Liver (tissue), 9 donors: Measurements from ENCODE around the gene HOXD1. TPM values are rescaled to one million over a fixed set of nuclear protein-coding genes. Genes with fewer than 3 reads are reported as not detected.

Experiments
- DNase-seq: peaks from one replicate; pipeline ENCODE4 v3.0.0-alpha.2; 2017; ENCODE audit warnings: low spot score
- H3K27ac ChIP-seq, 2 donors: one replicate each; pipeline ENCODE4 v1.7.0; 2013; ENCODE audit warnings: inconsistent platforms in 2 of 2, low read length in 2 of 2, control low read depth in 1 of 2, low read depth in 1 of 2, mild to moderate bottlenecking in 1 of 2
- H3K27me3 ChIP-seq, 4 donors: one replicate each; pipeline versions ENCODE4 v1.6.1 to v1.7.0; 2013; ENCODE audit warnings: low read length in 3 of 4, inconsistent platforms in 1 of 4, mild to moderate bottlenecking in 1 of 4, moderate library complexity in 1 of 4; ENCODE audit not compliant: control insufficient read depth in 4 of 4, insufficient read depth in 4 of 4
- H3K36me3 ChIP-seq, 4 donors: one replicate each; pipeline versions ENCODE4 v1.6.1 to v1.7.0; 2013; ENCODE audit warnings: low read length in 3 of 4, mild to moderate bottlenecking in 3 of 4, low read depth in 1 of 4, moderate library complexity in 1 of 4; ENCODE audit not compliant: control insufficient read depth in 4 of 4, insufficient read depth in 3 of 4
- H3K4me1 ChIP-seq, 4 donors: one replicate each; pipeline versions ENCODE4 v1.6.1 to v1.7.0; 2013; ENCODE audit warnings: low read length in 3 of 4, mild to moderate bottlenecking in 3 of 4, moderate library complexity in 1 of 4; ENCODE audit not compliant: control insufficient read depth in 4 of 4, insufficient read depth in 4 of 4
- H3K4me3 ChIP-seq, 3 donors: one replicate each; pipeline versions ENCODE4 v1.6.1 to v1.7.0; 2013; ENCODE audit warnings: low read length in 3 of 3, control low read depth in 1 of 3, low read depth in 1 of 3, mild to moderate bottlenecking in 1 of 3
- H3K9ac ChIP-seq, 2 donors: one replicate each; pipeline ENCODE4 v1.7.0; 2013; ENCODE audit warnings: low read length in 2 of 2, mild to moderate bottlenecking in 2 of 2, moderate library complexity in 2 of 2, control low read depth in 1 of 2, low read depth in 1 of 2
- H3K9me3 ChIP-seq, 4 donors: one replicate each; pipeline versions ENCODE4 v1.6.1 to v1.7.0; 2013; ENCODE audit warnings: low read length in 3 of 4; ENCODE audit not compliant: control insufficient read depth in 4 of 4
- CTCF ChIP-seq: fragments of 150-350 bp; IDR thresholded peaks from 2 replicates; pipeline ENCODE4 v1.5.1; 2017; ENCODE audit warnings: improper control_type of control experiment, low read depth, low read length; ENCODE audit not compliant: missing input control
- EGR1 ChIP-seq, 2 donors: IDR thresholded peaks; 2 replicates each; pipeline ENCODE4 v1.6.1; 2016 to 2018; ENCODE audit warnings: antibody characterized with exemption in 2 of 2, low read depth in 2 of 2
- FOXA1 ChIP-seq: IDR thresholded peaks from 2 replicates; pipeline ENCODE4 v1.6.1; 2016; ENCODE audit warnings: antibody characterized with exemption
- FOXA2 ChIP-seq: IDR thresholded peaks from 2 replicates; pipeline ENCODE4 v1.6.1; 2016; ENCODE audit warnings: antibody characterized with exemption
- GABPA ChIP-seq, 2 donors: IDR thresholded peaks in 1 of 2; conservative IDR thresholded peaks in 1 of 2; 2 replicates each; pipeline ENCODE4 v1.6.1; 2016; ENCODE audit warnings: antibody characterized with exemption in 2 of 2, mild to moderate bottlenecking in 1 of 2, moderate library complexity in 1 of 2
- HNF4A ChIP-seq, 2 donors: conservative IDR thresholded peaks; 2 replicates each; pipeline ENCODE4 v1.6.1; 2016; ENCODE audit warnings: antibody characterized with exemption in 2 of 2, mild to moderate bottlenecking in 2 of 2
- HNF4G ChIP-seq: IDR thresholded peaks from 2 replicates; pipeline ENCODE4 v1.6.1; 2016; ENCODE audit warnings: antibody characterized with exemption
- JUND ChIP-seq, 2 donors: IDR thresholded peaks; 2 replicates each; pipeline ENCODE4 v1.6.1; 2016; ENCODE audit warnings: antibody characterized with exemption in 2 of 2
- MAX ChIP-seq: IDR thresholded peaks from 2 replicates; pipeline ENCODE4 v1.6.1; 2016; ENCODE audit warnings: antibody characterized with exemption
- NR2F2 ChIP-seq: IDR thresholded peaks from 2 replicates; pipeline ENCODE4 v1.6.1; 2016; ENCODE audit warnings: antibody characterized with exemption
- RAD21 ChIP-seq, 2 donors: IDR thresholded peaks; 2 replicates each; pipeline ENCODE4 v1.6.1; 2016; ENCODE audit warnings: antibody characterized with exemption in 2 of 2, mild to moderate bottlenecking in 2 of 2
- RXRA ChIP-seq, 2 donors: IDR thresholded peaks; 2 replicates each; pipeline ENCODE4 v1.6.1; 2017 to 2018; ENCODE audit warnings: antibody characterized with exemption in 2 of 2, mild to moderate bottlenecking in 1 of 2
- SP1 ChIP-seq: IDR thresholded peaks from 2 replicates; pipeline ENCODE4 v1.6.1; 2018; ENCODE audit warnings: antibody characterized with exemption, mild to moderate bottlenecking
- TAF1 ChIP-seq: conservative IDR thresholded peaks from 2 replicates; pipeline ENCODE4 v1.6.1; 2016; ENCODE audit warnings: antibody characterized with exemption, mild to moderate bottlenecking
- ZBTB33 ChIP-seq: IDR thresholded peaks from 2 replicates; pipeline ENCODE4 v1.6.1; 2016; ENCODE audit warnings: antibody characterized with exemption
- WGBS: extraction: QIAGEN DNeasy Blood & Tissue Kit; methylation state at CpG from one replicate; pipeline ENCODE4 v1.1.7; 2013; 5-methylcytosine and 5-hydroxymethylcytosine counted together
- polyA plus RNA-seq, 2 donors: library from polyadenylated mRNA; stranded (reverse) in 1 of 2; unstranded in 1 of 2; fragments of 200-250 nt in 1 of 2; fragments of >200 nt in 1 of 2; fragmentation: Nextera tagmentation in 1 of 2; extraction: Ambion mirVana in 1 of 2; gene quantifications; one replicate each; pipeline versions ENCODE4 v1.2.1 to v1.2.3, GENCODE V29; 2013 to 2015
- total RNA-seq, 2 donors: library from RNA; depleted of rRNA; stranded (reverse); fragments of >200 nt; gene quantifications; one replicate each; pipeline ENCODE4 v1.2.3, GENCODE V29; 2014
- TF ChIP-seq, protein P1 (sequence below): IDR thresholded peaks from 2 replicates; pipeline ENCODE4 v1.6.1; 2016; ENCODE audit warnings: antibody characterized with exemption
- donor health status: healthy.
- donor health status: healthy.
- donor health status: healthy.
- donor health status: healthy.
- donor health status: healthy.

The HOXD1 gene
- total and polyA plus RNA-seq, 4 donors, result not detected

DNA sequence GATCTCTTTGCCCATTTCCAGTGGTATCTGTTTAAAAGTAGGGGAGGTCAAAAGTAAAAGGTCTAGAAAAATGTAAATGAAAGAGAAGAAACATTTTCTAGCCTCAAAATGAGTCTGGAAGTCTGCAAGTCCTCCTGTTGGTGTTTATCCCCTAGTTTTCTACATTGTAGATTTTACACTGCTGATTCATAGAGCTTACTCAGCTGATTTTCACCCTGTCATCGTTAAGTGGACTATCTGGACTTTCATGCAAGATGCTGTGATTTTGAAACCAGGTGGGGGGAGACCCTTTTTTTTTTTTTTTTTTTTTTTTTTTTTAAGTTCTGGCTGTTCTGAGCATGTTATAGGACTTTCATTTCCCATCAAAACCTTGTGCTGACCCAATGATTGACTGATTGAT lies 21.1 kb upstream of the HOXD1 start:
- H3K4me3 ChIP-seq, result no peak overlapping the region
- no peak overlapping the region for H3K27ac ChIP-seq
- WGBS, result 46% methylated on average over 1 of the region's 1 CpG
- peaks cover 0 to 11% (median 6%) of the 10 kb centered on the region in 4 donors for H3K4me1 ChIP-seq
- H3K36me3 ChIP-seq, result no peaks in the 10 kb centered on the region
- TF ChIP-seq HNF4G, result no peak
- no peak for TF ChIP-seq FOXA1
- no peak for TF ChIP-seq EGR1 (IDR thresholded peaks at IDR 0.05; ENCODE audit: low read depth in 2 of 2)
- no peak for TF ChIP-seq RXRA (IDR thresholded peaks at IDR 0.05)
- no peak for TF ChIP-seq TAF1
- no peak for TF ChIP-seq NR2F2
- no peak for TF ChIP-seq JUND (IDR thresholded peaks at IDR 0.05)
- no peak for TF ChIP-seq SP1
- TF ChIP-seq GABPA (IDR thresholded peaks at IDR 0.05 in 1 of 2, conservative IDR thresholded peaks at IDR 0.05 in 1 of 2), result no peak
- no peak for TF ChIP-seq HNF4A (conservative IDR thresholded peaks at IDR 0.05)
- TF ChIP-seq CTCF, result no peak
- no peak for TF ChIP-seq ZBTB33
- TF ChIP-seq MAX, result no peak
- TF ChIP-seq FOXA2, result no peak
- no peak for DNase-seq
- H3K9ac ChIP-seq, result no peak overlapping the region
- peaks cover 0 to 16% (median 0%) of the 10 kb centered on the region in 4 donors for H3K9me3 ChIP-seq
- H3K27me3 ChIP-seq, result peaks cover 8 to 30% (median 21%) of the 10 kb centered on the region in 4 donors

- Histone ChIP-seq H3K4me1 (peaks cover 0 to 11% (median 6%) of the 10 kb centered on the region in 4 donors), H3K4me3 (no peak overlapping the region), H3K27ac (no peak overlapping the region), H3K9me3 (peaks cover 0 to 18% (median 0%) of the 10 kb centered on the region in 4 donors), H3K9ac (no peak overlapping the region), H3K36me3 (no peaks in the 10 kb centered on the region), H3K27me3 (peaks cover 8 to 28% (median 20%) of the 10 kb centered on the region in 4 donors)
- 64% methylated on average over 5 of the region's 5 CpGs for WGBS
- no peak for TF ChIP-seq RAD21 (IDR thresholded peaks at IDR 0.05)
- TF ChIP-seq, protein P1, sequence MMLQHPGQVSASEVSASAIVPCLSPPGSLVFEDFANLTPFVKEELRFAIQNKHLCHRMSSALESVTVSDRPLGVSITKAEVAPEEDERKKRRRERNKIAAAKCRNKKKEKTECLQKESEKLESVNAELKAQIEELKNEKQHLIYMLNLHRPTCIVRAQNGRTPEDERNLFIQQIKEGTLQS, result no peak
- TF ChIP-seq RXRA (IDR thresholded peaks at IDR 0.05), result no peak
- TF ChIP-seq JUND (IDR thresholded peaks at IDR 0.05), result no peak
- no peak for TF ChIP-seq SP1
- TF ChIP-seq TAF1, result no peak
- TF ChIP-seq ZBTB33, result no peak
- no peak for TF ChIP-seq HNF4A (conservative IDR thresholded peaks at IDR 0.05)
- TF ChIP-seq GABPA (IDR thresholded peaks at IDR 0.05 in 1 of 2, conservative IDR thresholded peaks at IDR 0.05 in 1 of 2), result no peak
- TF ChIP-seq EGR1 (IDR thresholded peaks at IDR 0.05; ENCODE audit: low read depth in 2 of 2), result no peak
- TF ChIP-seq FOXA1, result no peak
- DNase-seq, result no peak
These were observed 19.3 kb upstream of the HOXD1 start for GRCh38 chr2:176169181-176169580.
